ENCODE results near the gene F2RL2.

DNA sequence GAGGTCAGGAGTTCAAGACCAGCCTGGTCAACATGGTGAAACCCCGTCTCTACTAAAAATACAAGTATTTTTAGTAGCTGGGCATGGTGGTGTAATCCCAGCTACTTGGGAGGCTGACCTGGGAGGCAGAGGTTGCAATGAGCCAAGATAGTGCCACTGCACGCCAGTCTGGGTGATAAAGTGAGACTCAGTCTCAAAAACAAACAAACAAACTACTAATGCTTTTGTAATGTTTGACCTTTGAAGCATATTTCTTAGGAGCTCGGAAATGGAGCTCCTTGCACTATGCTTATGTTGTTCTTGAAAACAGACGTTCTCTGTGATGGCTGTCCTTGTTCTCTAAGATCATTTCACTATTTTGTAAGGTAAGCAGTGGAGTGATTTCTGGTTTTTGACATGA lies 6.0 kb downstream of the F2RL2 start:
- no peak for TF ChIP-seq REST (IDR thresholded peaks at IDR 0.05; ENCODE audit: insufficient read depth in 1 of 2, low read depth in 2 of 2, low read length in 2 of 2)
- no peak for TF ChIP-seq POLR2AphosphoS5 (IDR thresholded peaks at IDR 0.05; ENCODE audit: low read depth, low read length)
- TF ChIP-seq SIN3A (IDR thresholded peaks at IDR 0.05; ENCODE audit: borderline replicate concordance, insufficient read depth, low read length) = no peak
- no peak for TF ChIP-seq TAF1 (IDR thresholded peaks at IDR 0.05; ENCODE audit: borderline replicate concordance, insufficient read depth, low read length)
- TF ChIP-seq FOXP2 (optimal IDR thresholded peaks at IDR 0.05; ENCODE audit: borderline replicate concordance, extremely low read depth, extremely low read length, insufficient read depth) = no peak

Data from PFSK-1 (cell line).